ENCODE data around the gene PHAF1. TPM values are rescaled to one million over a fixed set of nuclear protein-coding genes. Genes with fewer than 3 reads are reported as not detected.

Gene PHAF1
- total and polyA plus RNA-seq, 2 of the 13 experiments (the other 11 are each of a cell fraction or from before 2014, with no cell fraction given) = 48.3 to 174 TPM

DNA sequence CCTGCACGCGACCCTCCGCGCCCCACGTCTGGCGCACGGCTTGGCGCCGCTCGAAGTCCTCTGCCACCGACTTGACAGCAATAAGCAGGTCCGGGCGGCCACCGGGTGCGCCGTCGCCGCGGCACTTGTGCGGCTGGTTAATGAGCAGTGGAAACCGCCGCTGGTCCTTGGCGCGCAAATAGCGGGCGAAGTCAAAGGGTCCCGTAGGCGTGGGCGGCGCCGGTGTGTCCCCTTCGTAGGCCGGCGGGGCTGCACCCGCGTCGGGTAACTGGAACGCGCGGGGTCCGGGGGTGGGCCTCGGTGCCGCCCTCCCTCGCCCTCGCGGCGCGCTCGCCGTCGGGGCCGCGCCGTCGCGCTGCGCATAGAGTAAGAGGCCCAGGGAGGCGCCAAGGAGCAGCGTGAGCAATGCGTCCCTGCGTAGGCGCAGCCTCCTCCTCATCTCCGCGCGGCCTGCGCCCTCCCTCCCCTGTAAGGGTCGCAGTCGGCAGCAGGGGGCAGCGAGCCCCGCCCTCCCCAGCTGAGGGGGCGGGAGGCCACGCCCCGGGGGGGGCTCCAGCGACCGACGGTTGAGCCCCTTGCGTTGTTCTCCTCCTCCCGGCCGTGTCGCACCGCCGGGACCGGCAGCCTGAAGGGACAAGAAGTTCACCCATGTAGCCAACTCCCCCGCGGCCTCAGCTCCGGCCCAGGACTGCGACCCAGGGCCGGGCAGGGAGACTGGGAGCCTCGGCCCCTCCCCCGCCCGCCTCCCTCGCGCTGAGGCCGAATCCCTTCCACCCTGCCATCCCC, 40.5 kb downstream of the PHAF1 start (continued):
- TF ChIP-seq, protein P1, sequence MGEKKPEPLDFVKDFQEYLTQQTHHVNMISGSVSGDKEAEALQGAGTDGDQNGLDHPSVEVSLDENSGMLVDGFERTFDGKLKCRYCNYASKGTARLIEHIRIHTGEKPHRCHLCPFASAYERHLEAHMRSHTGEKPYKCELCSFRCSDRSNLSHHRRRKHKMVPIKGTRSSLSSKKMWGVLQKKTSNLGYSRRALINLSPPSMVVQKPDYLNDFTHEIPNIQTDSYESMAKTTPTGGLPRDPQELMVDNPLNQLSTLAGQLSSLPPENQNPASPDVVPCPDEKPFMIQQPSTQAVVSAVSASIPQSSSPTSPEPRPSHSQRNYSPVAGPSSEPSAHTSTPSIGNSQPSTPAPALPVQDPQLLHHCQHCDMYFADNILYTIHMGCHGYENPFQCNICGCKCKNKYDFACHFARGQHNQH (CRISPR knock-in tag; IDR thresholded peaks at IDR 0.05) = no peak
- TF ChIP-seq SRY (CRISPR knock-in tag; IDR thresholded peaks at IDR 0.05) (0 out of 2 replicates have a peak, but pooled peaks have one; percentile 10), SRSF1 (optimal IDR thresholded peaks at IDR 0.05; ENCODE audit: low read depth, low read length) (peak; percentile 65), ZNF75D (CRISPR knock-in tag; IDR thresholded peaks at IDR 0.05; ENCODE audit: borderline replicate concordance) (no peak), ZNF431 (CRISPR knock-in tag; IDR thresholded peaks at IDR 0.05; ENCODE audit: borderline replicate concordance, low read depth) (no peak), PATZ1 (CRISPR knock-in tag; IDR thresholded peaks at IDR 0.05) (peak; percentile 91), NR0B2 (CRISPR knock-in tag; IDR thresholded peaks at IDR 0.05) (0 out of 2 replicates have a peak, but pooled peaks have one; percentile 10), MYC (CRISPR knock-in tag; IDR thresholded peaks at IDR 0.05; ENCODE audit: borderline replicate concordance) (0 out of 2 replicates have a peak, but pooled peaks have one; percentile 8), NR1H2 (CRISPR knock-in tag; IDR thresholded peaks at IDR 0.05; ENCODE audit: borderline replicate concordance, low read depth) (no peak), ZNF549 (CRISPR knock-in tag; IDR thresholded peaks at IDR 0.05) (no peak; the same call in 1 of the 2 replicates), ZBTB8A (CRISPR knock-in tag; IDR thresholded peaks at IDR 0.05; ENCODE audit: borderline replicate concordance, low read depth) (no peak), ZNF17 (CRISPR knock-in tag; IDR thresholded peaks at IDR 0.05) (no peak), ZNF577 (CRISPR knock-in tag; IDR thresholded peaks at IDR 0.05; ENCODE audit: borderline replicate concordance, low read depth) (no peak), CENPT (CRISPR knock-in tag; IDR thresholded peaks at IDR 0.05; ENCODE audit: low read depth) (no peak), ZNF670 (CRISPR knock-in tag; IDR thresholded peaks at IDR 0.05; ENCODE audit: borderline replicate concordance) (no peak), JDP2 (CRISPR knock-in tag; IDR thresholded peaks at IDR 0.05; ENCODE audit: borderline replicate concordance) (no peak)
- TF ChIP-seq, protein P2, sequence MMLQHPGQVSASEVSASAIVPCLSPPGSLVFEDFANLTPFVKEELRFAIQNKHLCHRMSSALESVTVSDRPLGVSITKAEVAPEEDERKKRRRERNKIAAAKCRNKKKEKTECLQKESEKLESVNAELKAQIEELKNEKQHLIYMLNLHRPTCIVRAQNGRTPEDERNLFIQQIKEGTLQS (CRISPR knock-in tag; IDR thresholded peaks at IDR 0.05) = 0 out of 2 replicates have a peak, but pooled peaks have one; percentile 5
- TF ChIP-seq, protein P3, sequence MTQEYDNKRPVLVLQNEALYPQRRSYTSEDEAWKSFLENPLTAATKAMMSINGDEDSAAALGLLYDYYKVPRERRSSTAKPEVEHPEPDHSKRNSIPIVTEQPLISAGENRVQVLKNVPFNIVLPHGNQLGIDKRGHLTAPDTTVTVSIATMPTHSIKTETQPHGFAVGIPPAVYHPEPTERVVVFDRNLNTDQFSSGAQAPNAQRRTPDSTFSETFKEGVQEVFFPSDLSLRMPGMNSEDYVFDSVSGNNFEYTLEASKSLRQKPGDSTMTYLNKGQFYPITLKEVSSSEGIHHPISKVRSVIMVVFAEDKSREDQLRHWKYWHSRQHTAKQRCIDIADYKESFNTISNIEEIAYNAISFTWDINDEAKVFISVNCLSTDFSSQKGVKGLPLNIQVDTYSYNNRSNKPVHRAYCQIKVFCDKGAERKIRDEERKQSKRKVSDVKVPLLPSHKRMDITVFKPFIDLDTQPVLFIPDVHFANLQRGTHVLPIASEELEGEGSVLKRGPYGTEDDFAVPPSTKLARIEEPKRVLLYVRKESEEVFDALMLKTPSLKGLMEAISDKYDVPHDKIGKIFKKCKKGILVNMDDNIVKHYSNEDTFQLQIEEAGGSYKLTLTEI (CRISPR knock-in tag; conservative IDR thresholded peaks at IDR 0.05) = no peak
- TF ChIP-seq, protein P4, sequence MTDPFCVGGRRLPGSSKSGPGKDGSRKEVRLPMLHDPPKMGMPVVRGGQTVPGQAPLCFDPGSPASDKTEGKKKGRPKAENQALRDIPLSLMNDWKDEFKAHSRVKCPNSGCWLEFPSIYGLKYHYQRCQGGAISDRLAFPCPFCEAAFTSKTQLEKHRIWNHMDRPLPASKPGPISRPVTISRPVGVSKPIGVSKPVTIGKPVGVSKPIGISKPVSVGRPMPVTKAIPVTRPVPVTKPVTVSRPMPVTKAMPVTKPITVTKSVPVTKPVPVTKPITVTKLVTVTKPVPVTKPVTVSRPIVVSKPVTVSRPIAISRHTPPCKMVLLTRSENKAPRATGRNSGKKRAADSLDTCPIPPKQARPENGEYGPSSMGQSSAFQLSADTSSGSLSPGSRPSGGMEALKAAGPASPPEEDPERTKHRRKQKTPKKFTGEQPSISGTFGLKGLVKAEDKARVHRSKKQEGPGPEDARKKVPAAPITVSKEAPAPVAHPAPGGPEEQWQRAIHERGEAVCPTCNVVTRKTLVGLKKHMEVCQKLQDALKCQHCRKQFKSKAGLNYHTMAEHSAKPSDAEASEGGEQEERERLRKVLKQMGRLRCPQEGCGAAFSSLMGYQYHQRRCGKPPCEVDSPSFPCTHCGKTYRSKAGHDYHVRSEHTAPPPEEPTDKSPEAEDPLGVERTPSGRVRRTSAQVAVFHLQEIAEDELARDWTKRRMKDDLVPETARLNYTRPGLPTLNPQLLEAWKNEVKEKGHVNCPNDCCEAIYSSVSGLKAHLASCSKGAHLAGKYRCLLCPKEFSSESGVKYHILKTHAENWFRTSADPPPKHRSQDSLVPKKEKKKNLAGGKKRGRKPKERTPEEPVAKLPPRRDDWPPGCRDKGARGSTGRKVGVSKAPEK (CRISPR knock-in tag; IDR thresholded peaks at IDR 0.05; ENCODE audit: borderline replicate concordance) = 0 out of 2 replicates have a peak, but pooled peaks have one; percentile 21

Data from HepG2 (cell line).